BE2C (cell line): Measurements from ENCODE around the gene PDCD4.

Experiments
- DNase-seq: peaks from one replicate; pipeline ENCODE4 v3.0.0-alpha.2; 2020
- H3K27me3 ChIP-seq: fragments of 250-450 bp; sonication (Bioruptor Pico); 2 replicates; pipeline ENCODE4 v1.5.1; 2020; ENCODE audit warnings: mild to moderate bottlenecking
- H3K36me3 ChIP-seq: fragments of 250-450 bp; sonication (Bioruptor Pico); 2 replicates; pipeline ENCODE4 v1.5.1; 2020; ENCODE audit warnings: mild to moderate bottlenecking
- H3K4me1 ChIP-seq: fragments of 250-450 bp; sonication (Bioruptor Pico); 2 replicates; pipeline ENCODE4 v1.5.1; 2020
- H3K4me3 ChIP-seq: 2 replicates; pipeline ENCODE4 v1.5.1; 2011; ENCODE audit warnings: low read depth, low read length
- H3K9me3 ChIP-seq: fragments of 250-450 bp; sonication (Bioruptor Pico); 2 replicates; pipeline ENCODE4 v1.5.1; 2020
- TF ChIP-seq, protein P1 (sequence below): IDR thresholded peaks from 2 replicates; pipeline ENCODE4 v1.5.1; 2012; ENCODE audit warnings: mild to moderate bottlenecking, low read depth, low read length

The PDCD4 gene

GRCh38 chr10:110848106-110848505 lies 23.6 kb upstream of the PDCD4 start:
- Histone ChIP-seq H3K4me1 (peaks cover 4% of the 10 kb centered on the region; the same call in 1 of the 2 replicates), H3K36me3 (no peaks in the 10 kb centered on the region), H3K9me3 (no peaks in the 10 kb centered on the region), H3K27me3 (no peaks in the 10 kb centered on the region), H3K4me3 (no peak overlapping the region)
- TF ChIP-seq, protein P1, sequence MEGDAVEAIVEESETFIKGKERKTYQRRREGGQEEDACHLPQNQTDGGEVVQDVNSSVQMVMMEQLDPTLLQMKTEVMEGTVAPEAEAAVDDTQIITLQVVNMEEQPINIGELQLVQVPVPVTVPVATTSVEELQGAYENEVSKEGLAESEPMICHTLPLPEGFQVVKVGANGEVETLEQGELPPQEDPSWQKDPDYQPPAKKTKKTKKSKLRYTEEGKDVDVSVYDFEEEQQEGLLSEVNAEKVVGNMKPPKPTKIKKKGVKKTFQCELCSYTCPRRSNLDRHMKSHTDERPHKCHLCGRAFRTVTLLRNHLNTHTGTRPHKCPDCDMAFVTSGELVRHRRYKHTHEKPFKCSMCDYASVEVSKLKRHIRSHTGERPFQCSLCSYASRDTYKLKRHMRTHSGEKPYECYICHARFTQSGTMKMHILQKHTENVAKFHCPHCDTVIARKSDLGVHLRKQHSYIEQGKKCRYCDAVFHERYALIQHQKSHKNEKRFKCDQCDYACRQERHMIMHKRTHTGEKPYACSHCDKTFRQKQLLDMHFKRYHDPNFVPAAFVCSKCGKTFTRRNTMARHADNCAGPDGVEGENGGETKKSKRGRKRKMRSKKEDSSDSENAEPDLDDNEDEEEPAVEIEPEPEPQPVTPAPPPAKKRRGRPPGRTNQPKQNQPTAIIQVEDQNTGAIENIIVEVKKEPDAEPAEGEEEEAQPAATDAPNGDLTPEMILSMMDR: no peak
- no peak for DNase-seq

DNA sequence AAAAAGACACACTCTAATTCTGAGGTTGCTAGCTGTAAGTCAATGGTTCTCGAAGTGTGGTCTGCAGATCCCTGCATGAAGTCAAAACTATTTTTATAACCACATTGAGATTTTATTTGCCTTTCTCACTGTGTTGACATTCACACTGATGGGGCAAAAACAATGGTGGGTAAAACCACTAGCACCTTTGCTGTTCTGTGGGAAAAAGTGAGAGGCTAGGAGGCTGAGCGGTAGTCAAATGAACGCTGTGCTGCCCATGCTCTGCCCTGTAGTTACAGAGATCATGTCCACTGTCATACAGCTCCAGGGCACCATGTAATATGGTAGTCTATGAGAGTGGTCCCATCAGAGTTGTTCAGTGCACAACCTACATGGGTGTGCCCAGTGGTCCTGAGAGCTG lies 21.6 kb upstream of the PDCD4 start:
- no peaks in the 10 kb centered on the region for H3K9me3 ChIP-seq
- no peaks in the 10 kb centered on the region for H3K36me3 ChIP-seq
- no peaks in the 10 kb centered on the region for H3K27me3 ChIP-seq
- DNase-seq: no peak
- no peak overlapping the region for H3K4me3 ChIP-seq
- TF ChIP-seq, protein P1: no peak
- H3K4me1 ChIP-seq: peaks cover 4% of the 10 kb centered on the region; the same call in 1 of the 2 replicates

GRCh38 chr10:110851020-110851612 lies 20.6 kb upstream of the PDCD4 start:
- H3K27me3 ChIP-seq: no peaks in the 10 kb centered on the region
- no peaks in the 10 kb centered on the region for H3K36me3 ChIP-seq
- no peaks in the 10 kb centered on the region for H3K4me1 ChIP-seq
- H3K4me3 ChIP-seq: no peak overlapping the region
- H3K9me3 ChIP-seq: no peaks in the 10 kb centered on the region
- no peak for DNase-seq
- TF ChIP-seq, protein P1: no peak

DNA sequence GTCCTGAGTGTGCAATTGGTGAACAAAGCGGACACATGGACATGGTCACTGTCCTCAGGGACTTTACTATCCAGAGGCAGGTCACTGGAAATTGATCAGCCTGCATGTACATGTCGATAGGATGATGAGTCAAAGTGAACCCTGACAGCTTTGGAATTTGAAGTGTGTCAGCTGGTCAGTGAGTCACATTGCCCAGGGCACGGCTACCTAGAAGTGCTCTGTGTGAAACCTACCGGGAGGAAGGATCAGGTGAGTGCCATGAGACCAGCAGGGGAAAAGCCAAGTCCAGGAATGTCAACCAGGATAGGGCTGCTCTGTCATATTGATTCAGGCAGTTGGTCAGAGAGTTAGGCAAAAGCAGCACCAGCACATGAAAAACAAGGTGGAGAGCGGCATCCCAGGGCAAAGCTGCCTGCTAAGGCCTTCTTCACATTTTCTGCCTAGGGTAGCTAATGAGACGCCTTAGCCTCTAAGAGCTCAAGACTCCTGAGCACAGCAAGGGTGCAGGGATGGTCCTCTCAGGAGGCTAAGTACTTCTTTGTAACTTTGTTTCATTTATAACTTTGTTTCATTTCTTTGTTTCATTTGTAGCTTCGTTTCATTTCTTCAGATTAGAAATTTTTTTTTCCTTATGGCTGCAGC lies 19.4 kb upstream of the PDCD4 start:
- H3K4me1 ChIP-seq: peaks cover 3% of the 10 kb centered on the region; the same call in 1 of the 2 replicates

GRCh38 chr10:110852947-110853346 lies 18.8 kb upstream of the PDCD4 start:
- TF ChIP-seq, protein P1: no peak
- DNase-seq: no peak
- H3K9me3 ChIP-seq: no peaks in the 10 kb centered on the region
- peaks cover 8% of the 10 kb centered on the region for H3K4me1 ChIP-seq
- H3K27me3 ChIP-seq: no peaks in the 10 kb centered on the region
- H3K36me3 ChIP-seq: no peaks in the 10 kb centered on the region
- no peak overlapping the region for H3K4me3 ChIP-seq

More for the DNA sequence above, 19.4 kb upstream of the PDCD4 start:
- no peaks in the 10 kb centered on the region for H3K36me3 ChIP-seq
- H3K4me3 ChIP-seq: no peak overlapping the region
- H3K9me3 ChIP-seq: no peaks in the 10 kb centered on the region
- H3K27me3 ChIP-seq: no peaks in the 10 kb centered on the region
- TF ChIP-seq, protein P1: no peak
- no peak for DNase-seq

- H3K4me1 ChIP-seq: peaks cover 14% of the 10 kb centered on the region
- no peaks in the 10 kb centered on the region for H3K9me3 ChIP-seq
- H3K4me3 ChIP-seq: no peak overlapping the region
- DNase-seq: no peak
- H3K27me3 ChIP-seq: no peaks in the 10 kb centered on the region
- H3K36me3 ChIP-seq: no peaks in the 10 kb centered on the region
- TF ChIP-seq, protein P1: no peak
These were observed 17.7 kb upstream of the PDCD4 start for GRCh38 chr10:110853921-110854605.
